Left ventricle myocardium inferior (tissue), 1 donor: ENCODE measurements around the gene MS4A18. TPM values are rescaled to one million over a fixed set of nuclear protein-coding genes. Genes with fewer than 3 reads are reported as not detected.

ENCODE experiments used
- DNase-seq: peaks from one replicate; pipeline ENCODE4 v3.0.0-alpha.2; 2020
- H3K27ac ChIP-seq: fragments of 200-600 bp; replicated peaks from 2 replicates; pipeline ENCODE4 v1.8.0; 2021
- H3K27me3 ChIP-seq: fragments of 200-600 bp; 2 replicates; pipeline ENCODE4 v1.8.0; 2021; ENCODE audit warnings: low read depth
- H3K36me3 ChIP-seq: fragments of 200-600 bp; 2 replicates; pipeline ENCODE4 v1.8.0; 2021
- H3K4me1 ChIP-seq: fragments of 200-600 bp; 2 replicates; pipeline ENCODE4 v1.8.0; 2021
- H3K4me3 ChIP-seq: fragments of 200-600 bp; 2 replicates; pipeline ENCODE4 v1.8.0; 2021; ENCODE audit warnings: mild to moderate bottlenecking, moderate library complexity
- H3K9me3 ChIP-seq: fragments of 200-600 bp; replicated peaks from 2 replicates; pipeline ENCODE4 v1.8.0; 2021
- intact Hi-C: fragments of 100-400 bp; cut with micrococcal nuclease; formaldehyde crosslinking; loops from one replicate; pipeline ENCODE4 v1.11.0; 2022
- total RNA-seq: library from RNA; stranded (reverse); fragmentation: NEBNext Ultra II Directional; extraction: Animal tissue kit (Norgen Biotek cat#: 25700); gene quantifications from one replicate; pipeline ENCODE4 v1.2.1, GENCODE V29; 2021
- TF ChIP-seq, protein P1 (sequence below): fragments of 200-600 bp; IDR thresholded peaks from 2 replicates; pipeline ENCODE4 v1.8.0; 2021; ENCODE audit warnings: antibody characterized with exemption, mild to moderate bottlenecking, borderline replicate concordance
- donor health status: DM: no; HTN: yes; CAD: no; lungs with severe emphysema.

The MS4A18 gene
- total RNA-seq, 1 donor from 2014 or later: not detected

GRCh38 chr11:60762851-60763691 lies 38.6 kb downstream of the MS4A18 start:
- no peak for DNase-seq
- Histone ChIP-seq H3K4me3 (no peak overlapping the region), H3K4me1 (peaks cover 3% of the 10 kb centered on the region), H3K36me3 (no peaks in the 10 kb centered on the region), H3K27ac (no peak overlapping the region), H3K27me3 (peaks cover 98% of the 10 kb centered on the region), H3K9me3 (no peaks in the 10 kb centered on the region)
- TF ChIP-seq, protein P1, sequence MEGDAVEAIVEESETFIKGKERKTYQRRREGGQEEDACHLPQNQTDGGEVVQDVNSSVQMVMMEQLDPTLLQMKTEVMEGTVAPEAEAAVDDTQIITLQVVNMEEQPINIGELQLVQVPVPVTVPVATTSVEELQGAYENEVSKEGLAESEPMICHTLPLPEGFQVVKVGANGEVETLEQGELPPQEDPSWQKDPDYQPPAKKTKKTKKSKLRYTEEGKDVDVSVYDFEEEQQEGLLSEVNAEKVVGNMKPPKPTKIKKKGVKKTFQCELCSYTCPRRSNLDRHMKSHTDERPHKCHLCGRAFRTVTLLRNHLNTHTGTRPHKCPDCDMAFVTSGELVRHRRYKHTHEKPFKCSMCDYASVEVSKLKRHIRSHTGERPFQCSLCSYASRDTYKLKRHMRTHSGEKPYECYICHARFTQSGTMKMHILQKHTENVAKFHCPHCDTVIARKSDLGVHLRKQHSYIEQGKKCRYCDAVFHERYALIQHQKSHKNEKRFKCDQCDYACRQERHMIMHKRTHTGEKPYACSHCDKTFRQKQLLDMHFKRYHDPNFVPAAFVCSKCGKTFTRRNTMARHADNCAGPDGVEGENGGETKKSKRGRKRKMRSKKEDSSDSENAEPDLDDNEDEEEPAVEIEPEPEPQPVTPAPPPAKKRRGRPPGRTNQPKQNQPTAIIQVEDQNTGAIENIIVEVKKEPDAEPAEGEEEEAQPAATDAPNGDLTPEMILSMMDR: peak; percentile 22
- intact Hi-C loops: no loop called here

GRCh38 chr11:60763692-60764369 lies 39.3 kb downstream of the MS4A18 start:
- TF ChIP-seq, protein P1: no peak
- Histone ChIP-seq H3K36me3 (no peaks in the 10 kb centered on the region), H3K4me1 (peaks cover 3% of the 10 kb centered on the region), H3K27ac (no peak overlapping the region), H3K4me3 (no peak overlapping the region), H3K9me3 (no peaks in the 10 kb centered on the region), H3K27me3 (peaks cover 98% of the 10 kb centered on the region)
- DNase-seq: no peak
- intact Hi-C loops: no loop called here

GRCh38 chr11:60764879-60765278 lies 40.4 kb downstream of the MS4A18 start:
- no peak overlapping the region for H3K27ac ChIP-seq
- H3K4me1 ChIP-seq: no peaks in the 10 kb centered on the region
- no peak overlapping the region for H3K4me3 ChIP-seq
- no peaks in the 10 kb centered on the region for H3K36me3 ChIP-seq
- intact Hi-C loops: no loop called here
- no peaks in the 10 kb centered on the region for H3K9me3 ChIP-seq
- TF ChIP-seq, protein P1: no peak
- DNase-seq: no peak
- H3K27me3 ChIP-seq: peaks cover 99% of the 10 kb centered on the region

- TF ChIP-seq, protein P1: no peak
- no peaks in the 10 kb centered on the region for H3K36me3 ChIP-seq
- H3K4me3 ChIP-seq: no peak overlapping the region
- no peak overlapping the region for H3K27ac ChIP-seq
- H3K27me3 ChIP-seq: peaks cover 99% of the 10 kb centered on the region
- H3K9me3 ChIP-seq: no peaks in the 10 kb centered on the region
- no peak for DNase-seq
- H3K4me1 ChIP-seq: no peaks in the 10 kb centered on the region
- intact Hi-C loops: no loop called here
Measured at GRCh38 chr11:60765355-60765754, 40.8 kb downstream of the MS4A18 start.

DNA sequence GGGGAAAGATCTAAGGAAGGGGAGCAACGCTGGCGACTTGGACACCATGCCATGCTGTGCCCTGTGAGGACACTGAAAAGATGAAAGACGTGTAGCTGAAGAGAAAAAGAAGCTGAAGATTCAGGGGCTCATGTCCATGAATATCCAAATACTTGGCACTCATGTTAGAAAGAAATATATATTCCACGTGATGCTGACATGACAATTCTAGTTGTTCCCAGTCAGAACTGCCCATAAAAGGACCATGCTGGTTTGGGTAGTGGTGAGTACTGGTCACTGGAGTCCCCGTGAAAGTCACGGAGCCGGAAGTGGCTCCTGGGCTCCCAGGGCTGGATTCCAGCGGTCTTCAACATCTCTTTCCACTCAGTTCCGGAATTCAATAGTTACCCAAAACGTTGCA lies 42.0 kb downstream of the MS4A18 start:
- H3K4me3 ChIP-seq: no peak overlapping the region
- no peak overlapping the region for H3K27ac ChIP-seq
- no peaks in the 10 kb centered on the region for H3K9me3 ChIP-seq
- TF ChIP-seq, protein P1: no peak
- H3K36me3 ChIP-seq: no peaks in the 10 kb centered on the region
- H3K27me3 ChIP-seq: peaks cover 99% of the 10 kb centered on the region
- intact Hi-C loops: no loop called here
- no peaks in the 10 kb centered on the region for H3K4me1 ChIP-seq
- no peak for DNase-seq
